H1 (cell line): ENCODE results near the gene COL1A1. TPM values are rescaled to one million over a fixed set of nuclear protein-coding genes. Genes with fewer than 3 reads are reported as not detected.

Experiments
- CTCF ChIA-PET: fragments of 300-600 bp; sonication (Branson Sonifier 250); formaldehyde crosslinking; loops from one replicate; lab custom pipeline; 2021; ENCODE audit not compliant: partially characterized antibody; lab: Charles Lee
- POLR2A ChIA-PET: fragments of 300-600 bp; sonication (Branson Sonifier 250); formaldehyde crosslinking; loops from one replicate; lab custom pipeline; 2021; ENCODE audit warnings: inconsistent platforms; ENCODE audit not compliant: partially characterized antibody; lab: Charles Lee
- DNase-seq, 2 experiments: peaks; one replicate each; pipeline versions ENCODE4 v3.0.0 to v3.0.0-alpha.2; 2010 to 2022; ENCODE audit warnings: low spot score in 2 of 2, low read depth in 1 of 2, mixed read lengths in 1 of 2
- FAIRE-seq: peaks from 2 replicates; lab custom pipeline; 2011; peaks lifted over from hg19 to GRCh38; lab: Jason Lieb, UNC
- H2AFZ ChIP-seq: 2 replicates; pipeline ENCODE4 v1.8.1; 2012; ENCODE audit warnings: low read length, inconsistent platforms
- H2AK5ac ChIP-seq: 2 replicates; pipeline ENCODE4 v1.6.1; 2013; ENCODE audit warnings: low read depth, low read length
- H2BK120ac ChIP-seq: replicated peaks from 2 replicates; pipeline ENCODE3; 2013; ENCODE audit warnings: low read depth, low read length, inconsistent platforms
- H2BK12ac ChIP-seq: 2 replicates; pipeline ENCODE4 v1.6.1; 2013; ENCODE audit warnings: low read depth, low read length
- H2BK15ac ChIP-seq: 2 replicates; pipeline ENCODE4 v1.6.1; 2013; ENCODE audit warnings: low read length
- H2BK20ac ChIP-seq: 2 replicates; pipeline ENCODE4 v1.6.1; 2013; ENCODE audit warnings: low read length
- H2BK5ac ChIP-seq: 2 replicates; pipeline ENCODE4 v1.6.1; 2013; ENCODE audit warnings: low read depth, low read length
- H3K14ac ChIP-seq: 2 replicates; pipeline ENCODE4 v1.6.1; 2013; ENCODE audit warnings: inconsistent platforms; ENCODE audit not compliant: insufficient read length
- H3K18ac ChIP-seq: 2 replicates; pipeline ENCODE4 v1.6.1; 2013; ENCODE audit warnings: low read length; ENCODE audit errors: extremely low read depth
- H3K23ac ChIP-seq: 2 replicates; pipeline ENCODE4 v1.6.1; 2013; ENCODE audit warnings: inconsistent platforms; ENCODE audit not compliant: insufficient read length
- H3K23me2 ChIP-seq: 2 replicates; pipeline ENCODE4 v1.6.1; 2013; ENCODE audit warnings: low read depth, low read length
- H3K27ac ChIP-seq: 2 replicates; pipeline ENCODE4 v1.6.1; 2011; ENCODE audit warnings: low read depth, low read length, inconsistent platforms
- H3K27me3 ChIP-seq, 4 experiments: replicated peaks in 1 of 4; 1 replicate in 1 of 4; 2 replicates in 3 of 4; pipeline versions ENCODE4 v1.6.1 to v1.8.1; 2011 to 2013; ENCODE audit warnings: low read length in 3 of 4, mild to moderate bottlenecking in 3 of 4, inconsistent platforms in 2 of 4, mixed read lengths in 2 of 4, moderate library complexity in 1 of 4; ENCODE audit not compliant: control insufficient read depth in 3 of 4, insufficient read depth in 3 of 4; ENCODE audit errors: extremely low read depth in 1 of 4
- H3K36me3 ChIP-seq, 4 experiments: 2 replicates each; pipeline versions ENCODE4 v1.6.1 to v1.8.1; 2011 to 2013; ENCODE audit warnings: mild to moderate bottlenecking in 4 of 4, low read length in 3 of 4, moderate library complexity in 2 of 4, control low read depth in 1 of 4, inconsistent platforms in 1 of 4; ENCODE audit not compliant: insufficient read depth in 4 of 4, control insufficient read depth in 2 of 4
- H3K4ac ChIP-seq: replicated peaks from 2 replicates; pipeline ENCODE3; 2013; ENCODE audit warnings: low read length, low read depth, mixed read lengths, inconsistent platforms; ENCODE audit not compliant: insufficient read length
- H3K4me1 ChIP-seq, 4 experiments: replicated peaks in 1 of 4; 1 replicate in 1 of 4; 2 replicates in 3 of 4; pipeline versions ENCODE4 v1.6.1 to v1.8.1; 2011 to 2013; ENCODE audit warnings: low read length in 3 of 4, inconsistent platforms in 2 of 4, mixed read lengths in 1 of 4; ENCODE audit not compliant: insufficient read depth in 4 of 4, control insufficient read depth in 3 of 4
- H3K4me2 ChIP-seq, 2 experiments: 2 replicates each; pipeline versions ENCODE4 v1.6.1 to v1.8.1; 2011 to 2013; ENCODE audit warnings: low read depth in 2 of 2, low read length in 2 of 2, control low read depth in 1 of 2, inconsistent platforms in 1 of 2, mild to moderate bottlenecking in 1 of 2; ENCODE audit not compliant: insufficient read depth in 1 of 2
- H3K4me3 ChIP-seq, 4 experiments: fragments of 200-600, 300-600 bp in 1 of 4; sonication (generic), shearing (Covaris generic), sonication (Bioruptor Twin) in 1 of 4; 2 replicates each; pipeline versions ENCODE4 v1.5.1 to v1.8.1; 2011 to 2016; ENCODE audit warnings: low read length in 4 of 4, low read depth in 3 of 4, control low read depth in 2 of 4, inconsistent platforms in 2 of 4, mild to moderate bottlenecking in 2 of 4, mixed read lengths in 1 of 4, moderate library complexity in 1 of 4; ENCODE audit not compliant: insufficient read depth in 2 of 4; ENCODE audit errors: extremely low read depth in 1 of 4
- H3K56ac ChIP-seq: replicated peaks from 2 replicates; pipeline ENCODE3; 2013; ENCODE audit warnings: low read depth, mild to moderate bottlenecking, mixed read lengths, low read length, inconsistent platforms; ENCODE audit not compliant: insufficient read length
- H3K79me1 ChIP-seq: 2 replicates; pipeline ENCODE4 v1.6.1; 2013; ENCODE audit warnings: low read depth, low read length, control low read depth
- H3K79me2 ChIP-seq, 2 experiments: 2 replicates each; pipeline versions ENCODE4 v1.6.1 to v1.8.1; 2012 to 2013; ENCODE audit warnings: low read length in 2 of 2, mild to moderate bottlenecking in 2 of 2, inconsistent platforms in 1 of 2; ENCODE audit not compliant: insufficient read depth in 2 of 2, control insufficient read depth in 1 of 2
- H3K9ac ChIP-seq, 4 experiments: replicated peaks in 1 of 4; 1 replicate in 1 of 4; 2 replicates in 3 of 4; pipeline versions ENCODE4 v1.6.1 to v1.8.1; 2011 to 2013; ENCODE audit warnings: low read depth in 3 of 4, low read length in 3 of 4, control low read depth in 2 of 4, mild to moderate bottlenecking in 2 of 4, moderate library complexity in 2 of 4, inconsistent platforms in 1 of 4; ENCODE audit errors: extremely low read depth in 1 of 4
- H3K9me3 ChIP-seq, 2 experiments: 2 replicates each; pipeline versions ENCODE4 v1.6.1 to v1.8.1; 2012 to 2013; ENCODE audit warnings: mild to moderate bottlenecking in 2 of 2, moderate library complexity in 2 of 2, control low read depth in 1 of 2, inconsistent platforms in 1 of 2, low read depth in 1 of 2, low read length in 1 of 2, mixed read lengths in 1 of 2; ENCODE audit not compliant: insufficient read depth in 2 of 2
- H4K20me1 ChIP-seq, 2 experiments: replicated peaks in 1 of 2; 2 replicates each; pipeline versions ENCODE3 to v1.8.1; 2011 to 2013; ENCODE audit warnings: inconsistent platforms in 2 of 2, low read length in 2 of 2, mild to moderate bottlenecking in 1 of 2; ENCODE audit not compliant: insufficient read depth in 2 of 2, control insufficient read depth in 1 of 2
- H4K5ac ChIP-seq: 2 replicates; pipeline ENCODE4 v1.6.1; 2013; ENCODE audit warnings: low read length, low read depth, mixed read lengths, inconsistent platforms; ENCODE audit not compliant: insufficient read length
- H4K8ac ChIP-seq: 2 replicates; pipeline ENCODE4 v1.8.0; 2013; ENCODE audit warnings: mild to moderate bottlenecking, moderate library complexity, low read length, inconsistent platforms; ENCODE audit not compliant: insufficient read depth; ENCODE audit errors: extremely low read depth
- H4K91ac ChIP-seq: replicated peaks from 2 replicates; pipeline ENCODE3; 2013; ENCODE audit warnings: low read length, mixed read lengths, inconsistent platforms; ENCODE audit not compliant: insufficient read length
- BRCA1 ChIP-seq: IDR thresholded peaks from 2 replicates; pipeline ENCODE4 v1.6.1; 2012; ENCODE audit warnings: low read depth, low read length, improper control_type of control experiment
- WGBS, 2 experiments: shearing (Covaris generic) in 1 of 2; methylation state at CpG; one replicate each; pipeline versions ENCODE4 v1.1.6 to v1.1.7; 2013 to 2015; ENCODE audit warnings: low lambda C conversion rate in 2 of 2, mixed read lengths in 2 of 2, inconsistent platforms in 1 of 2, low coverage in 1 of 2, missing lambda C conversion rate in 1 of 2; ENCODE audit not compliant: insufficient replicate concordance in 2 of 2, insufficient coverage in 1 of 2, insufficient read length in 1 of 2; ENCODE audit errors: extremely low coverage in 1 of 2, missing lambda C conversion rate in 1 of 2; 5-methylcytosine and 5-hydroxymethylcytosine counted together
- polyA plus RNA-seq, 7 experiments: library from polyadenylated mRNA; depleted of rRNA in 3 of 7; stranded (reverse) in 5 of 7; unstranded in 2 of 7; fragments of >200 nt in 5 of 7; fragments of 200-250 nt in 2 of 7; gene quantifications; 1 replicate in 5 of 7; 2 replicates in 1 of 7; 4 replicates in 1 of 7; pipeline versions ENCODE4 v1.2.1 to v1.2.3, GENCODE V29; 2011 to 2013; ENCODE audit warnings: missing spikeins in 2 of 7, mixed read lengths in 2 of 7
- total RNA-seq: library from RNA; stranded (reverse); fragmentation: NEBNext Ultra II Directional; extraction: Animal tissue kit (Norgen Biotek cat#: 25700); gene quantifications from 2 replicates; pipeline ENCODE4 v1.2.1, GENCODE V29; 2021
- TF ChIP-seq, protein P1 (sequence below): IDR thresholded peaks from 2 replicates; pipeline ENCODE4 v1.6.1; 2012; ENCODE audit warnings: low read length, inconsistent platforms

The COL1A1 gene
- total and polyA plus RNA-seq, 2 of the 8 experiments (the other 6 are each of a cell fraction or from before 2014, with no cell fraction given), result 14.1 to 80.4 TPM

DNA sequence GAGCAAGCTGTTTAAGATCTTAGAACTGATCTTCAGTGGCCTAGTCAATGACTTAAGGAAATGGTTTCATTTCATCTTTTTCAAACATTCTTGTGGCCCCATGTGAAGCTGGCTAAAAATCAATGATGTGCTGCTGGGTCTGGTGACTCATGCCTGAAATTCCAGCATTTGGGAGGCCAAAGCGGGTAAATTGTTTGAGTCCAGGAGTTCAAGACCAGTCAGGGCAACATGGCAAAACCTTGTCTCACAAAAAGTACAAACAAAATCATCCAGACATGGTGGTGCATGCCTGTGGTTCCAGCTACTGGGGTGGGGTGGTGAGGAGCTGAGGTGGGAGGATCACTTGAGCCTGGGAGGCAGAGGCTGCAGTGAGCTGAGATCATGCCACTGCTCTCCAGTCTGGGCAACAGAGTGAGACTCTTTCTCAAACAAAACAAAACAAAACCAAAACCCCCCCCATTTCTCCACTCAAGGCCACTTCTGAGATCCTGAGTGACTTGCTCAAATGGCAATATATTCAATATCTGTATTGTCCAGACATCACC, 17.4 kb upstream of the COL1A1 start:
- Histone ChIP-seq H2BK120ac (no peak overlapping the region), H3K4me2 (no peak overlapping the region), H3K18ac (no peak overlapping the region), H3K23me2 (no peaks in the 10 kb centered on the region), H3K4me1 (peaks cover 2 to 7% (median 6%) of the 10 kb centered on the region in 4 experiments; a peak in 6 of 7 replicates), H2BK5ac (no peak overlapping the region), H3K79me2 (no peaks in the 10 kb centered on the region), H2BK20ac (no peak overlapping the region), H4K20me1 (no peaks in the 10 kb centered on the region), H3K79me1 (no peaks in the 10 kb centered on the region), H4K8ac (no peak overlapping the region), H3K4ac (no peak overlapping the region), H4K5ac (no peak overlapping the region), H3K9me3 (no peaks in the 10 kb centered on the region), H2BK12ac (no peak overlapping the region), H2AFZ (no peak overlapping the region), H3K14ac (no peak overlapping the region), H3K4me3 (no peak overlapping the region), H4K91ac (no peak overlapping the region)
- 69% methylated on average over 1 of the region's 1 CpG; no CpG with 5 or more reads in 1 of the 2 experiments for WGBS, 2 experiments
- DNase-seq (no peak), FAIRE-seq (no peak)
- TF ChIP-seq BRCA1, result no peak
- TF ChIP-seq, protein P1, sequence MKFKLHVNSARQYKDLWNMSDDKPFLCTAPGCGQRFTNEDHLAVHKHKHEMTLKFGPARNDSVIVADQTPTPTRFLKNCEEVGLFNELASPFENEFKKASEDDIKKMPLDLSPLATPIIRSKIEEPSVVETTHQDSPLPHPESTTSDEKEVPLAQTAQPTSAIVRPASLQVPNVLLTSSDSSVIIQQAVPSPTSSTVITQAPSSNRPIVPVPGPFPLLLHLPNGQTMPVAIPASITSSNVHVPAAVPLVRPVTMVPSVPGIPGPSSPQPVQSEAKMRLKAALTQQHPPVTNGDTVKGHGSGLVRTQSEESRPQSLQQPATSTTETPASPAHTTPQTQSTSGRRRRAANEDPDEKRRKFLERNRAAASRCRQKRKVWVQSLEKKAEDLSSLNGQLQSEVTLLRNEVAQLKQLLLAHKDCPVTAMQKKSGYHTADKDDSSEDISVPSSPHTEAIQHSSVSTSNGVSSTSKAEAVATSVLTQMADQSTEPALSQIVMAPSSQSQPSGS, result no peak
- TF ChIP-seq, all 59 proteins: peak for 0
- no peak overlapping the region for H3K9ac ChIP-seq
- no peak overlapping the region for H2BK15ac ChIP-seq
- ChIA-PET POLR2A (no interaction called here), CTCF (interaction anchor here (0.9 to 24.4 kb wide), 4 partner anchors 14 to 62 kb away, joined by 3 to 1349 read pairs (median 119); partner anchors contain the start of genes COL1A1 and TMEM92)
- H3K27me3 ChIP-seq, result no peaks in the 10 kb centered on the region
- H2AK5ac ChIP-seq, result no peak overlapping the region
- H3K36me3 ChIP-seq, result no peaks in the 10 kb centered on the region
- no peak overlapping the region for H3K27ac ChIP-seq
- no peak overlapping the region for H3K23ac ChIP-seq
- no peak overlapping the region for H3K56ac ChIP-seq
